HK-2 (cell line): ENCODE results near the gene MAT1A.

Source experiments
- DNase-seq: peaks from one replicate; pipeline ENCODE4 v3.0.0-alpha.2; 2018; ENCODE audit not compliant: unreplicated experiment

Gene MAT1A

GRCh38 chr10:80281784-80282765 lies 7.4 kb downstream of the MAT1A start:
- DNase-seq = no peak

GRCh38 chr10:80281292-80281691 lies 8.2 kb downstream of the MAT1A start:
- DNase-seq = no peak

DNA sequence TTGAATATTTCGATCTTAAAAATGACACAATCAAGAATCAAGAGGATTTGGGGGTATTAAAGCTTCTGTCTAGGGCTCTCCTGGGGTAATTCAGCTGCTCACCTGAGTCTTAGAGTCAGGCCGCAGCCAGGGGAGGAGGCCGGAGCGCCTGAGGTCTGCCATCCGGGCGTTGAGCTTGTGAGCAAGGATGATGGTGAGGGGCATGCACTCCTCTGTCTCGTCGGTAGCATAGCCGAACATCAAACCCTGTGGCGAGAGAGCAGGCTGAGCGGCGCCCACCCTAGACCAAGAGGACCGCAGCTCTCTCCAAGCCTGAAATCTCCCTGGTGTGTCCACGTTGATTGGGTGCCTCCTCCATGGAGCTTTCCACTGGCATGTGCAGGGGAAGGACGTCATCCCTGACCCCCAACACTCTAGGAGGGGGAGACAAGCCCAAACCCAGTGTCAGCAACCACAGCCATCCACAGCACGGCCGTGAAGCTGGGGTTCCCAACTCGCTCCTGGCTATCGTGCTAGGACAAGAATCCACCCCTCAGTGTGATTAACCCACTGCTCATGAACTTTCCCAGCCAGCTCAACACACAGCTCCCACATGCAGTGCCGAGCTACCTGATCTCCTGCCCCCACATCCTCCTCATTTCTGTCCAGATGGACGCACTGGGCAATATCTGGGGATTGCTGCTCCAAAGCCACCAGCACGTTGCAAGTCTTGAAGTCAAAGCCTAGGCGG lies 9.2 kb downstream of the MAT1A start:
- DNase-seq = no peak

GRCh38 chr10:80279146-80279545 lies 10.3 kb downstream of the MAT1A start:
- no peak for DNase-seq

DNA sequence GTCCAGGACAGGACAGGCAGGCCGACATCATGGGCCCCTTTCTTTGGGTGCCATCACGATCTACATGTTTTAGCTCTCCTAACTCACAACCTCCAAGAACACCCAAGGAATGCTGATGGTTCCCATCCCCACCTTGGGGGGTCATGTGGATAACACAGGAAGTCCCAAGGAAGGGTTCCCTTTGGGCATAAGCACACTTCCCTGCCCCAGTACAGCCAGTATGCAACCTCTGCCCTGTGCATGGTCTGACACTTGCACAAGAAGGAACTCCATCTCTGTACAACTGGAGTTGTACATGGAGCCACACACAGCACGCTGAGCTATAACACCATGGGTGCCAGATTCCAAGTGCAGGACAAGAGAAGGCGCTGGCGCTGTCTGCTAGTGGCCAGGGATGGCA lies 11.0 kb downstream of the MAT1A start:
- DNase-seq = no peak

GRCh38 chr10:80277567-80278250 lies 11.7 kb downstream of the MAT1A start:
- no peak for DNase-seq

DNA sequence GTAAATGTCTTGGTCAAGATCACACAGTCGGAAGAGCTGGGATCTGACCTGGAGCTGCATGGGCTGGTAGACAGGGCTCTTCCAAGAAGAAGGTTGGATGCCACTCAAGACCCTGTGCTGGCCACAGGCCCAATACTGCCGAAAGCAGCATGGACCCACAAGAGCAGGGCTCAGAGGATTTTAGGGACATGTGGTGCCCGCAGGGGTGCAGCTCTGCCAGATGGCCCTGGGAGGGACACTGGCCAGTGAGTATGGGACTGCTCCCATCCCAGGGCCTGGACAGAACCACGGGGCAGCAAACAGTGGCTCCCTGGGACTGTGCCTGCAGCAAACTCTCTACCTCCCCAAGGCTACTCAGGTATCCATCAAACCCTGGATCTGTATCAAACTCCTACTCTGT lies 12.4 kb downstream of the MAT1A start:
- no peak for DNase-seq

DNA sequence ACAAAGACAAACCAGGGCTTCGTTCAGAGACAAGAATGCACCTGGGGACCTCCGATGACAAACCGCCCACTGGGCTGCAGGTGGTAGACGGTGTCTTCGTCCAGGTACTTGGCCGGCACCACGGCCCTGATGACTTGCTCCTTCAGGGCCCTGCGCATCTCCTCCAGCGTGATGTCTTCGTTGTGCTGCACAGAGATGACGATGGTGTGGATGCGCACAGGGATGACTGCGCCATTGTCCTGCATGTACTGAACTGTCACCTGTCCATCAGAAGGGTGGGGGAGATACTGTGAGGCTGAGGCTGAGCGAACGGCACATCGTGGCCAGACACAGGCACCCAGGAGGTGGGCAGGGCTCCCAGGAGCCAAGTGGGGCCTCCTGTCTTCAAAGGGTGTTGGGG lies 13.1 kb downstream of the MAT1A start:
- no peak for DNase-seq

DNA sequence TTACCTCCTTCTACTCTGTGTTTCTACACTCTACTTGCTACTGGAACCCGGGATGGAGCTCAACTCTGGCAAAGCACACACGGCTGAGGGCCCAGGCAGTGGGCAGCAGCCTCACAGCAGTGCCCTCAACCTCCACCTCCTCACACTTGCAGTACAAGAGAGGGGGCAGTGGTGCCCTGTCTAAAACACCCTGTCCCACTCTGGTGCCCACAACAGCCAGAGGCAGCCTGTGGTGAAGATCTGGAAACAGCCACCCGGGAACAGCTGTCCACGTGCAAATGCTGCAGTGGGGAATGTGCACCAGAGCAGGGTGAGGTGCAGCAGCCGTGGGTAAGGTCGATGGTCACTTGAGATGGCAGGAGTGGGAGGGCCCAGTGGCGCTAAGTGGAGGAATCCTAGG lies 13.7 kb downstream of the MAT1A start:
- no peak for DNase-seq

GRCh38 chr10:80275135-80275498 lies 14.3 kb downstream of the MAT1A start:
- no peak for DNase-seq

DNA sequence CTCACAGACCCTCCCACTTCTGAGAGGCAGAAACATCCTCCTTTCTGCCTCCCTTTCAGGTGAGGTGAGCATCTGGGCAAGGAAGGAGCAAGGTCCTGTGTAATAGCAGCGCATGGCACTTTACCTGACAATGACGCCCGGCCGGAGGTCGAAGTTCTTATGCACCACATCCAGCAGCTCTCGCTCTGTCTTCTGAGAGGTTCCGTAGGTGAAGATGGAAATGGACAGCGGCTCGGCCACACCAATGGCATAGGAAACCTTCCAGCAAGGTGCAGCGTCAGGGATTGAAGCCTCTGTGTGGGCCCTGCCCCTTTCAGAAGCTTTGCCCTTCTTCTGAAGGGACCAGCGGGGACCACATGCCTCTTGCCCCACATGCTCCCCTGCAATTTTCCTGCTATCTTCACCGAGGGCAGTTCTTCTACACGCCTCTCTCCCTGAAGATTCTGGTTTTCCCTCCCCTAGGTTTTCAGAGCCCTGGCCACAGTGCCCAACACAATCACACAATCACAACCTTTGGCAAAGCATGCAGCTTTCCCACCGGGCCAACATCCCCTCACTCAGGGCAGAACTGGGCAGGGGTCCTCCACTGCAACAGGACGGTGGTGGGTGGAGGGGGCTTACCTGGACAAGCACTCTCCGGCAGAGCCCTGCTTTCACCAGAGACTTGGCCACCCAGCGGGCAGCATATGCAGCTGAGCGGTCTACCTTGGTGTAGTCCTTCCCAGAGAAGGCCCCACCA lies 14.9 kb downstream of the MAT1A start:
- DNase-seq = no peak

GRCh38 chr10:80273523-80274170 lies 15.8 kb downstream of the MAT1A start:
- DNase-seq = no peak

GRCh38 chr10:80272793-80273522 lies 16.5 kb downstream of the MAT1A start:
- DNase-seq = peak; percentile 17

DNA sequence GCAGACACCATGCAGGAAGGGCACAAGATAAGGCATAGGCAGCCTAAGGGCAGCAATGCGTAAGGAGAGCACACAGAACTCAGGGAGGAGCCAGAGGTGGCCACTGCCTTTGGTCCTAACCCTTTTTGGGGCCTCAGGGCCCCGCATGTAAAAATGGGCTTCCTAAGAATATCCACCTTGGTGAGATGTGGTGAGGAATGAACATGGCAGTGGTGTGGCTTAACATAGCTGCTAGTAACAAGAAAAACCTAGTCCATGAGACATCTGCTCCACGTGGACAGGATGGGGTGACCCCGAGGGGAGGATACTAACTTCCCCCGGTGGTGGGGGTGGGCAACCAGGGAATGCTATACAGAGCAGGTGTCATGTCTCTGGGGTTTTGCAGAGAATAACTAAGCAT lies 18.0 kb downstream of the MAT1A start:
- DNase-seq = no peak

DNA sequence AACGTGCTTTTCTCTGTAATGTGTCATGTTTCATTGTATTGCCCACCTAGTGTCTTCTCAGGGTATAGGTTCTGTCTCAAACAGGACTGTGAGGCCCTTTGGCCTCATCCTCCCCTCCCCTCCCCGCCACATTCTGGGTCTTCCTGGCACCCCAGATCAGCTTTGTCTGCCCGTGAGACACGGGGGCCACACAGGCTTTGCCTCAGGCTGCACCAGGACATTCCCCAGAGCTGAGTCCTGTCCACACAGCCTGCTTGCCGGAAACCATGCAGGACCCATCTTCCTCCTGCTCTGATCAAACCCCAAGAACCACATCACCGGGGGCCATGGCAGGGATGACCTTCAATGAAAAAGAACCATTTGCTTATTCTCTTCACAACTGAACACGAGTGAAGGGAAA lies 18.6 kb downstream of the MAT1A start:
- DNase-seq = no peak

- DNase-seq = no peak
These were observed 20.4 kb downstream of the MAT1A start for GRCh38 chr10:80268938-80269588.

- DNase-seq = no peak
These were observed 21.2 kb downstream of the MAT1A start for GRCh38 chr10:80268266-80268665.

DNA sequence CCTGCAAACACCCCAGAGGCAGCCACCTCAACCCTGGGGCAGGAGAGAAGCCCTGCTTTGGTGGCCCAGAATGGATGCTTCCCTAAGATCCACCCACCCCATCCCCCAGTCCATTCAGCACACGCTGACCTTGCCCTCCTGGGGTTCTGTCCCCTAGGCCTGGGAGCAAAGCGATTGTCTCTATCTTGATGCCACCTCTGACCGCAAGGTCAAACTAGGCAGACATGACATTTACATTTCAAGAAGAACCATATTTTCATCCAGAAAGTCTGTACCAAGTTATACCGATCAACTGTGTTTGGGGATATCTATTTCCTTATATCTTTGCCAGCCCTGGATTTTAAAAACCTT lies 23.0 kb downstream of the MAT1A start:
- no peak for DNase-seq

DNA sequence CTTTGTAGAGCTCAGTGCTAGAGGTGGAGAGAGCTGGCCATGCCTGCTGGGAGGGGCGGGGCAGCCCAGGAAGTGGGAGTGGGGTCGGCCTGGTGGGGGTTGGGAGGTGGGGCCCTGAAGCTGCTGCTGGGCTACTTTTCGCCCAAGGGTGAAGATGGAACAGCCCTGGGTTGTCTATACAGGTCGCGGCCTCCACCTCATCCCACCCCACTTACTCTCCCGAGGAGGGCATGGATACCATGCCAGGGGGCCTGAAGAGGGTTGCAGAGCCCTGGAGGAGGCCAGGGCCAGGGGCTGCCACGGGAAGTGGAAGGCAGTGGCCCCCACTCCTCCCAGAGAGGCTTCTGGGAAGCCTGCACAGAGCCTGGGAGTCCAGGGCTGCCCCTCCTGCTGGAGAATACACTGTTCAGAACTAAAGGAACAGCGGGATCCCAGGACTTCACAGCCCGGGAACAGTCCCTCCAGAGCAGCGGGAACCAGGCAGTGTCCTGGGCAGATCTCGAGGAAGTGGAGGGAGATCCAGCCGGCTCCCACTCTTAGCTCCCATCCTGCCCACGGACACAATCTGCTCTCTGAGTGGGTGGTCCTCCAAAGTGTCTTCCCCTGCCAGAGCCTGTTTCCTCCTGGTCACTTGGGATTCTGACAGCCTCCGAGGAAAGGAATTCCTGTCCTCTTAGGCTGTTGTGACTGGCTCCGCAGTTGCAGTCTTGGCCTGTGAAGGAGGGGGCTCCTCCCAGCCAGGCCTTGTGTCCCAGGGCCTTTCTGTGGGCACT lies 23.5 kb downstream of the MAT1A start:
- no peak for DNase-seq
